Retinal pigment epithelial cell (primary cell): ENCODE measurements around the gene ATP10A.

Experiments
- DNase-seq: peaks from one replicate; pipeline ENCODE4 v3.0.0-alpha.2; 2010; ENCODE audit warnings: low read depth
- H3K4me3 ChIP-seq: 2 replicates; pipeline ENCODE4 v1.5.1; 2011; ENCODE audit warnings: mild to moderate bottlenecking, low read length, control low read depth, moderate library complexity
- TF ChIP-seq, protein P1 (sequence below): conservative IDR thresholded peaks from 2 replicates; pipeline ENCODE4 v1.5.1; 2011; ENCODE audit warnings: low read depth, low read length, control low read depth, inconsistent platforms

ATP10A gene

GRCh38 chr15:25733856-25734679, 129.1 kb downstream of the ATP10A start:
- no peak overlapping the region for H3K4me3 ChIP-seq
- TF ChIP-seq, protein P1, sequence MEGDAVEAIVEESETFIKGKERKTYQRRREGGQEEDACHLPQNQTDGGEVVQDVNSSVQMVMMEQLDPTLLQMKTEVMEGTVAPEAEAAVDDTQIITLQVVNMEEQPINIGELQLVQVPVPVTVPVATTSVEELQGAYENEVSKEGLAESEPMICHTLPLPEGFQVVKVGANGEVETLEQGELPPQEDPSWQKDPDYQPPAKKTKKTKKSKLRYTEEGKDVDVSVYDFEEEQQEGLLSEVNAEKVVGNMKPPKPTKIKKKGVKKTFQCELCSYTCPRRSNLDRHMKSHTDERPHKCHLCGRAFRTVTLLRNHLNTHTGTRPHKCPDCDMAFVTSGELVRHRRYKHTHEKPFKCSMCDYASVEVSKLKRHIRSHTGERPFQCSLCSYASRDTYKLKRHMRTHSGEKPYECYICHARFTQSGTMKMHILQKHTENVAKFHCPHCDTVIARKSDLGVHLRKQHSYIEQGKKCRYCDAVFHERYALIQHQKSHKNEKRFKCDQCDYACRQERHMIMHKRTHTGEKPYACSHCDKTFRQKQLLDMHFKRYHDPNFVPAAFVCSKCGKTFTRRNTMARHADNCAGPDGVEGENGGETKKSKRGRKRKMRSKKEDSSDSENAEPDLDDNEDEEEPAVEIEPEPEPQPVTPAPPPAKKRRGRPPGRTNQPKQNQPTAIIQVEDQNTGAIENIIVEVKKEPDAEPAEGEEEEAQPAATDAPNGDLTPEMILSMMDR: no peak
- no peak for DNase-seq

DNA sequence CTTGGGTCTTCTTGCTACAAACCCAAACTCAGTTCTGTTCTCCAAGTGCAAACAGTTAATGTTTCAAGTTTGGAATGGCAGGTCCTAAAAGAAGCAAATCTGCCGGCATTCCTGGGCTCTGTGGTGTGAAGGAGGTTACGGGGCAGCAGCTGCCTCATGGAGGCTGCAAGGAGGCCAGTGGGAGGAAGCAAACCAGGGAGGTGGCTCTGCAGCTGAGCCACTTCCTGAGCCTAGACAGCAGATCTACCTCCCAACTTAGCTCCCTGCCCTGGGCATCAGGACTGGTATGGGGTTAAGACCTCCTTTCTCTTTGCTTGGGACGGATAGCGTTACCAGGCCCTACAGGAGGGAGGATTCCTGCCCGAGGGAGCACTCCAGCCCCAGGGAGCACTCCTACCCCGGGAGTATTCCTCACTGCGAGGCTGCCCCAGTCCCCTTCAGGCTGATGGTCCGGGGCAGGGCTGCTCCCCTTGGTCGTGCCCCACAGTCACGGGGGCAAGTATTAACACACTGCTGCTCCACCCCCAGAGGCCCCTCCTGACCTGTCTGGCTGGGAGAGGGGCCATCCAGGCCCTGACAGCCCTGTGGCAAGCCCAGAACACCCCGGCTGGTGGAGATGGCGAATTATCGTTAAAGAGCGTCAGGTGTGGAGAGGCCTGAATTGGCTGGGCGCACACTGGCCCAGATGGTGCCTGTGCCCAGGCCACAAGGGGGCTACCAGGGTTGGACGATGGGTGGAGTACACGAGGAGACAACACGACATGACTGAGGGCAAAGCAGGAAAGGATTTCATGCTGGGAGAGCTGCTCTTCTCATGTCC, 129.9 kb downstream of the ATP10A start:
- TF ChIP-seq, protein P1: no peak
- H3K4me3 ChIP-seq: no peak overlapping the region
- DNase-seq: no peak

GRCh38 chr15:25732191-25732590, 130.9 kb downstream of the ATP10A start:
- H3K4me3 ChIP-seq: no peak overlapping the region
- TF ChIP-seq, protein P1: no peak
- no peak for DNase-seq

GRCh38 chr15:25731411-25731810, 131.7 kb downstream of the ATP10A start:
- no peak for DNase-seq
- TF ChIP-seq, protein P1: no peak
- no peak overlapping the region for H3K4me3 ChIP-seq

- DNase-seq: no peak
- TF ChIP-seq, protein P1: no peak
- H3K4me3 ChIP-seq: no peak overlapping the region
These were observed 132.2 kb downstream of the ATP10A start for GRCh38 chr15:25730918-25731317.

DNA sequence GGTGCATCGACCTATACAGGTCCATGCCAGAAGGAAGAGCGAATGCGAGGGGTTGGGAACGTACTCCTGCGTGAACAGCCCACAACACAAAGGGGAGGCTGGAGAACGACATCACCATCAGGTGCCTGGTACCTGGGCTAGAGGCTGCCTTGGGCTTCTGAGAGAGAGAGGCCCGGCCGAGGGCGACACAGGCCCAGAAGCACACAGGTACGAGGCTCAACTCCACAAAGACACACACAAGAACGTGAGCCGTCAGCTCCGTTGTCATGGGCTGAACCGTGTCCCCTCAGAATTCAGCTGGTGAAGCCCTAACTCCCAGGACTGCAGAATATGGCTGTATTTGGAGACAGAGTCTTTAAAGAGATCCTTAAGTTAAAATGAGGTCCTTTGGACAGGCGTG, 134.3 kb downstream of the ATP10A start:
- no peak overlapping the region for H3K4me3 ChIP-seq
- TF ChIP-seq, protein P1: no peak
- DNase-seq: no peak
